ENCODE data around the gene FGF23. TPM values are rescaled to one million over a fixed set of nuclear protein-coding genes. Genes with fewer than 3 reads are reported as not detected.

FGF23 gene
- total RNA-seq, 1 experiment from 2014 or later = 0.24 TPM

DNA sequence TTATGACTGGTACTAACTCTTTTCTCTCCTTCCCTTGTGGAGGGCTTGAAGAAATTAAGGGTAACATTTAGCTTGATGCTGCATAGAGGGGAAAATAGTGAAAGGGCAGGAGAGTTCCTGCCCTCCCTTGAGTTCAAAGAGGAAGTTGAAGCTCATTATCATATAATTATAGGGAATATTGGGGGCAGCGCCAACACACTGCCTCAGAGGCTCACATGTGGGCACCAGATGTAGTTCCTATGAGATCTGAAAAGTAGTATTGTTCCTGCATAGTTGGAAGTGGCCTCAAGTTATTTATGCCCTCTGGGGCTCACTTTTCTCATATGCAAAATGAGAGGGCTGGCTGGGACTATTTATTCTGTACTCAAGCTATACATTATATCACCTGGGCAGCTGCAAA is 33.0 kb upstream of the FGF23 start:
- Histone ChIP-seq H2BK5ac (ENCODE audit: insufficient read length, low read length) (no peak overlapping the region), H2AFZ (ENCODE audit: low read length) (no peak overlapping the region), H2BK12ac (ENCODE audit: insufficient read length, low read depth, low read length) (no peak overlapping the region), H3K27ac (ENCODE audit: insufficient read length, low read depth, low read length) (no peak overlapping the region), H3K23me2 (ENCODE audit: insufficient read length, low read depth, low read length, poor library complexity, severe bottlenecking) (no peaks in the 10 kb centered on the region), H2BK15ac (ENCODE audit: low read depth, low read length) (no peak overlapping the region), H3K23ac (ENCODE audit: insufficient read length, low read depth, low read length) (no peak overlapping the region), H3K4me2 (ENCODE audit: insufficient read depth, insufficient read length, low read length) (no peak overlapping the region), H2BK20ac (ENCODE audit: low read depth, low read length, poor library complexity, severe bottlenecking) (no peak overlapping the region), H2BK120ac (ENCODE audit: low read depth, low read length, poor library complexity, severe bottlenecking) (no peak overlapping the region), H3K14ac (ENCODE audit: insufficient read depth, low read length) (no peak overlapping the region), H3K18ac (ENCODE audit: insufficient read length, low read depth, low read length) (no peak overlapping the region), H4K8ac (replicated peaks; ENCODE audit: insufficient read length, low read depth, low read length) (no peak overlapping the region), H3K4me1 (ENCODE audit: insufficient read depth, low read length) (no peaks in the 10 kb centered on the region), H3K9me3 (ENCODE audit: control insufficient read depth, low read depth, low read length) (no peaks in the 10 kb centered on the region), H3T11ph (ENCODE audit: low read length) (no peak overlapping the region), H3K79me1 (ENCODE audit: insufficient read depth, low read depth, low read length, poor library complexity, severe bottlenecking) (no peaks in the 10 kb centered on the region), H4K91ac (ENCODE audit: insufficient read length, low read depth, low read length) (no peak overlapping the region), H2AK5ac (ENCODE audit: insufficient read length, low read length) (no peak overlapping the region), H3K4ac (ENCODE audit: low read depth, low read length) (no peak overlapping the region), H4K5ac (ENCODE audit: insufficient read length, low read depth, low read length) (no peak overlapping the region), H3K27me3 (ENCODE audit: insufficient read depth, low read length) (no peaks in the 10 kb centered on the region), H3K79me2 (ENCODE audit: insufficient read depth, low read length) (no peaks in the 10 kb centered on the region), H4K20me1 (ENCODE audit: control insufficient read depth, insufficient read depth, insufficient read length) (peaks cover 2% of the 10 kb centered on the region), H3K9ac (ENCODE audit: extremely low read depth, insufficient read length, low read length) (no peak overlapping the region), H3K56ac (ENCODE audit: insufficient read length, low read depth, low read length) (no peak overlapping the region)
- H3K36me3 Mint-ChIP-seq (ENCODE audit: insufficient read depth in 1 of 3, low read depth in 3 of 3) = no peaks in the 10 kb centered on the region
- no peak for DNase-seq
- H3K4me1 Mint-ChIP-seq = peaks cover 0 to 7% of the 10 kb centered on the region in 2 experiments; a peak in 2 of 4 replicates
- no CpG with 5 or more reads among the region's 1 CpG for WGBS (ENCODE audit: extremely low coverage, insufficient read length, low lambda C conversion rate)
- TF ChIP-seq, protein P1, sequence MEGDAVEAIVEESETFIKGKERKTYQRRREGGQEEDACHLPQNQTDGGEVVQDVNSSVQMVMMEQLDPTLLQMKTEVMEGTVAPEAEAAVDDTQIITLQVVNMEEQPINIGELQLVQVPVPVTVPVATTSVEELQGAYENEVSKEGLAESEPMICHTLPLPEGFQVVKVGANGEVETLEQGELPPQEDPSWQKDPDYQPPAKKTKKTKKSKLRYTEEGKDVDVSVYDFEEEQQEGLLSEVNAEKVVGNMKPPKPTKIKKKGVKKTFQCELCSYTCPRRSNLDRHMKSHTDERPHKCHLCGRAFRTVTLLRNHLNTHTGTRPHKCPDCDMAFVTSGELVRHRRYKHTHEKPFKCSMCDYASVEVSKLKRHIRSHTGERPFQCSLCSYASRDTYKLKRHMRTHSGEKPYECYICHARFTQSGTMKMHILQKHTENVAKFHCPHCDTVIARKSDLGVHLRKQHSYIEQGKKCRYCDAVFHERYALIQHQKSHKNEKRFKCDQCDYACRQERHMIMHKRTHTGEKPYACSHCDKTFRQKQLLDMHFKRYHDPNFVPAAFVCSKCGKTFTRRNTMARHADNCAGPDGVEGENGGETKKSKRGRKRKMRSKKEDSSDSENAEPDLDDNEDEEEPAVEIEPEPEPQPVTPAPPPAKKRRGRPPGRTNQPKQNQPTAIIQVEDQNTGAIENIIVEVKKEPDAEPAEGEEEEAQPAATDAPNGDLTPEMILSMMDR (conservative IDR thresholded peaks at IDR 0.05) = no peak
- no peak overlapping the region for H3K4me3 Mint-ChIP-seq
- no peak overlapping the region for H3K27ac Mint-ChIP-seq
- peaks cover 7% of the 10 kb centered on the region for H3K27me3 Mint-ChIP-seq (ENCODE audit: low read depth)
- H3K9me3 Mint-ChIP-seq = no peaks in the 10 kb centered on the region

Measured in H9 (cell line).